ENCODE measurements around the gene RNASEL. TPM values are rescaled to one million over a fixed set of nuclear protein-coding genes. Genes with fewer than 3 reads are reported as not detected.
A peak's percentile ranks its signal among the peaks of the same experiment; 100 is the strongest.

Gene RNASEL
- total and polyA plus RNA-seq, 2 donors (not counting 3 experiments of a cell fraction or from before 2014, with no cell fraction given): 0.59 to 1.9 TPM

DNA sequence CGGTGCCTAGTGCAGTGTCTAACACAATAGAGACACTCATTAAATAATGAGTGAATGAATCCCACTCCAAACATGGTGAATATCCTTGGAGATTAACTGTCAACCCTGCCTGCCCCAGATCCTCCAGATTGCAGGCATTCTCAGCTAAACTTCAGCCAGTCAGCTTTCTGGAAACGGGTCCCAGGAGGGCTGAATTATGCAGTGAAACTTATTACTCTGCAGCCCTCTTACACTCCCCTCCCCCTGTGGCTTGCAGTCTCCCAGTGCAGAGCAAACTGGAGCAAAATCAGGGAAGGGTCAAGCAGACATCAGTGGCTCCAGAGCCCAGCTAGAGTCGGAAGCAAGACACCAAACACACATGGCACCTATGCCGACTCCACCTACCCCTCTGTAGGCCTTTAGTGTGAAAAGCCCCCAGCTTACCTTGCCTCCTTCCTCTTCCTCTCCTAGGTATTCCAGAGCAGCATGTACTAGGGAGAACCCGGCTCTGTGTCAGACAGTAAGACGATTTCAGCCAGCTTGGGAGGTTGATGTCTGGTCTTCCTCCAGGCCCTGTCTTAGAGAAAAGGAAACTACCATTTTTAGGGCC lies 21.6 kb upstream of the RNASEL start:
- peaks cover 32 to 41% of the 10 kb centered on the region in 2 experiments for H3K27me3 ChIP-seq (ENCODE audit: control insufficient read depth in 2 of 2, insufficient read depth in 2 of 2, low read length in 2 of 2)
- intact Hi-C loops (cut with micrococcal nuclease) (no loop called here), dilution Hi-C loops (cut with MboI; ENCODE audit: extremely low pct_ligation_motif_present, low sequenced_read_pairs) (no loop called here)
- POLR2A ChIA-PET: no interaction called here
- peaks cover 11% of the 10 kb centered on the region for H3K4me1 ChIP-seq (ENCODE audit: control insufficient read depth, extremely low read depth, insufficient read depth, low read length)
- no peak overlapping the region for H3K9ac ChIP-seq (replicated peaks; ENCODE audit: extremely low read depth, insufficient read depth, low read length)
- H3K9me3 ChIP-seq (replicated peaks; ENCODE audit: control insufficient read depth, insufficient read depth, low read length): no peaks in the 10 kb centered on the region
- BruUV-seq (replicated peaks): no TSS peak
- no peaks in the 10 kb centered on the region for H3K9me1 ChIP-seq (replicated peaks; ENCODE audit: control insufficient read depth, extremely low read depth, insufficient read depth, low read length)
- H4K20me1 ChIP-seq (replicated peaks; ENCODE audit: control insufficient read depth, extremely low read depth, insufficient read depth, low read length): no peaks in the 10 kb centered on the region
- H3K36me3 ChIP-seq (ENCODE audit: control insufficient read depth in 2 of 2, extremely low read depth in 1 of 2, insufficient read depth in 2 of 2, low read length in 2 of 2): no peaks in the 10 kb centered on the region
- CTCF ChIA-PET: interaction anchor here (1.6 to 18.9 kb wide), 2 partner anchors 10 to 174 kb away, joined by 6 to 891 read pairs; partner anchors contain the start of gene NPL
- H3K27ac ChIP-seq (ENCODE audit: insufficient read depth, low read depth, low read length): no peak overlapping the region
- no peak overlapping the region for H3K4me3 ChIP-seq (replicated peaks in 1 of 3; ENCODE audit: insufficient read depth in 1 of 3, low read depth in 1 of 3, low read length in 3 of 3)
- no peak for TF ChIP-seq FOS (IDR thresholded peaks at IDR 0.05; ENCODE audit: borderline replicate concordance, insufficient read depth, low read length)
- TF ChIP-seq POLR2A (IDR thresholded peaks at IDR 0.05; ENCODE audit: low read depth, low read length): no peak
- TF ChIP-seq EZH2 (IDR thresholded peaks at IDR 0.05; ENCODE audit: borderline replicate concordance, low read depth, low read length, severe bottlenecking): no peak
- H3K79me2 ChIP-seq (ENCODE audit: control insufficient read depth, insufficient read depth, low read length): no peaks in the 10 kb centered on the region
- FAIRE-seq (no peak), DNase-seq (ENCODE audit: low read depth, low spot score) (no peak)
- H3K4me2 ChIP-seq (ENCODE audit: insufficient read depth, low read length): no peak overlapping the region
- no peak overlapping the region for H2AFZ ChIP-seq (ENCODE audit: low read depth, low read length)

DNA sequence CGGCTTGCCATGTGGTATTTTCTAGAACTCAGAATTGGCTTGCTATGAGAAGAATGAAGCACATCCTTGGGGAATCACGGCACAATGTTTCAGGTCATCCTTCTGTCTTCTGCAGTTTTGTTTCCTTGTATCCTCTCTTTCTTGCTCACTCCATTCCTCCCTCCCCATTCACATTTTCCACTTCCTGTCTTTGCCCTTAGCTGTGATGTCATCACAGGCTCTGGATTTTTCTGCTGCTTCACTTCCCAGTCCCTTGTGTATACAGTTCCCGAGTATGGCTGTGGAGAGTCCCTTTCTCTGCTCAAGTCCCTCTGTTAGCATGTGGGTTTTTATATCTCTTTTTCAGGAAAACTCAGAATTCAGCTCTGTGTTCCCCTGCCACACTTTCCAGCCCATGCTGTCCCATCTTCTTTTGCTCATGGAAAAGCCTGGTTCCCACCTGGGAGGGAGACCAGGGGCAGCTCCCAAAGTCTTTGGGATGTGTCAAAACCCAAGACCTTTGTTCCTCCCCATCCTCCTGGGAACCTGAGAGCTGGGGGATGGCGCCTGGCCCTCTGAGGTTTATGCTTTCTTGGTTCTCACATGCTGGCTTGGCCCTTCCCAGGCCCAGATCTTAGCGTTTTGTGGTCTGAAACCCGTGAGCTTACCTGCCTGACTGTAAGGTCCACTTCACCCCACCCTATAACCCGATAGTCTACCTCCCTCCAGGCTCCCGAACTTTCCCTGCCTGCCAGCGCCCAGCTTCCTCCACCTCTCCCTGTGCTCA lies 20.0 kb upstream of the RNASEL start:
- Histone ChIP-seq H3K9me1 (replicated peaks; ENCODE audit: control insufficient read depth, extremely low read depth, insufficient read depth, low read length) (no peaks in the 10 kb centered on the region), H3K27me3 (ENCODE audit: control insufficient read depth in 2 of 2, insufficient read depth in 2 of 2, low read length in 2 of 2) (peaks cover 33% of the 10 kb centered on the region in 2 experiments), H2AFZ (ENCODE audit: low read depth, low read length) (no peak overlapping the region), H3K4me1 (ENCODE audit: control insufficient read depth, extremely low read depth, insufficient read depth, low read length) (peaks cover 3% of the 10 kb centered on the region), H3K27ac (ENCODE audit: insufficient read depth, low read depth, low read length) (no peak overlapping the region), H4K20me1 (replicated peaks; ENCODE audit: control insufficient read depth, extremely low read depth, insufficient read depth, low read length) (no peaks in the 10 kb centered on the region), H3K4me2 (ENCODE audit: insufficient read depth, low read length) (no peak overlapping the region), H3K9ac (replicated peaks; ENCODE audit: extremely low read depth, insufficient read depth, low read length) (no peak overlapping the region), H3K4me3 (replicated peaks in 1 of 3; ENCODE audit: insufficient read depth in 1 of 3, low read depth in 1 of 3, low read length in 3 of 3) (no peak overlapping the region), H3K36me3 (ENCODE audit: control insufficient read depth in 2 of 2, extremely low read depth in 1 of 2, insufficient read depth in 2 of 2, low read length in 2 of 2) (no peaks in the 10 kb centered on the region), H3K79me2 (ENCODE audit: control insufficient read depth, insufficient read depth, low read length) (no peaks in the 10 kb centered on the region), H3K9me3 (replicated peaks; ENCODE audit: control insufficient read depth, insufficient read depth, low read length) (no peaks in the 10 kb centered on the region)
- BruUV-seq (replicated peaks): no TSS peak
- CTCF ChIA-PET: interaction anchor here (1.7 to 18.9 kb wide), 3 partner anchors 9 to 176 kb away, joined by 6 to 891 read pairs (median 31); partner anchors contain the start of gene NPL
- dilution Hi-C loops (cut with MboI; ENCODE audit: extremely low pct_ligation_motif_present, low sequenced_read_pairs): no loop called here
- peak; percentile 8 for DNase-seq (ENCODE audit: low read depth, low spot score)
- intact Hi-C loops (cut with micrococcal nuclease): no loop called here
- POLR2A ChIA-PET: no interaction called here
- no peak for TF ChIP-seq EZH2 (IDR thresholded peaks at IDR 0.05; ENCODE audit: borderline replicate concordance, low read depth, low read length, severe bottlenecking)
- no peak for TF ChIP-seq POLR2A (IDR thresholded peaks at IDR 0.05; ENCODE audit: low read depth, low read length)
- no peak for TF ChIP-seq FOS (IDR thresholded peaks at IDR 0.05; ENCODE audit: borderline replicate concordance, insufficient read depth, low read length)
- TF ChIP-seq JUN (IDR thresholded peaks at IDR 0.05; ENCODE audit: borderline replicate concordance, insufficient read depth, insufficient read length, low read depth): no peak
- FAIRE-seq: no peak
